GM06990 (cell line): Measurements from ENCODE around the gene SPAG5.

Source experiments
- DNase-seq: peaks from one replicate; pipeline ENCODE4 v3.0.0-alpha.2; 2011; ENCODE audit not compliant: insufficient read length; ENCODE audit errors: extremely low read depth
- H3K27me3 ChIP-seq: replicated peaks from 2 replicates; pipeline ENCODE4 v1.6.0; 2011; ENCODE audit warnings: low read length; ENCODE audit not compliant: control insufficient read depth, insufficient read depth
- H3K36me3 ChIP-seq: 2 replicates; pipeline ENCODE4 v1.5.1; 2011; ENCODE audit warnings: low read length; ENCODE audit not compliant: control insufficient read depth, insufficient read depth
- H3K4me3 ChIP-seq: replicated peaks from 2 replicates; pipeline ENCODE4 v1.5.1; 2011; ENCODE audit warnings: low read depth, mild to moderate bottlenecking, control low read depth, low read length
- CTCF ChIP-seq: IDR thresholded peaks from 2 replicates; pipeline ENCODE4 v1.5.1; 2011; ENCODE audit warnings: low read length, control low read depth, mild to moderate bottlenecking, inconsistent platforms; ENCODE audit not compliant: insufficient read depth, poor library complexity, severe bottlenecking

The SPAG5 gene

GRCh38 chr17:28552176-28552999, 46.4 kb downstream of the SPAG5 start, which contains the start of gene UNC119:
UNC119 (minus strand) TSS chr17:28552624; CDS start chr17:28552557, 67 bp downstream.
- H3K27me3 ChIP-seq: no peaks in the 10 kb centered on the region
- peak within 1 kb of the TSS; percentile 81 for H3K4me3 ChIP-seq
- H3K36me3 ChIP-seq: peaks cover 33% of the 10 kb centered on the region
- peak; percentile 81 for DNase-seq
- TF ChIP-seq CTCF: no peak

GRCh38 chr17:28551421-28552175, 47.2 kb downstream of the SPAG5 start:
- Histone ChIP-seq H3K27me3 (no peaks in the 10 kb centered on the region), H3K4me3 (peak overlapping the region; percentile 81), H3K36me3 (peaks cover 34% of the 10 kb centered on the region)
- TF ChIP-seq CTCF: no peak
- no peak for DNase-seq

- no peak for DNase-seq
- Histone ChIP-seq H3K27me3 (no peaks in the 10 kb centered on the region), H3K4me3 (peak overlapping the region; percentile 81), H3K36me3 (peaks cover 34% of the 10 kb centered on the region)
- TF ChIP-seq CTCF: no peak
Observed at GRCh38 chr17:28550858-28551257, 48.0 kb downstream of the SPAG5 start.

- Histone ChIP-seq H3K27me3 (no peaks in the 10 kb centered on the region), H3K4me3 (peak overlapping the region; percentile 81), H3K36me3 (peaks cover 28% of the 10 kb centered on the region)
- TF ChIP-seq CTCF: no peak
- DNase-seq: peak; percentile 71
Observed at GRCh38 chr17:28549236-28550132, 49.3 kb downstream of the SPAG5 start.

- no peak for TF ChIP-seq CTCF
- Histone ChIP-seq H3K27me3 (no peaks in the 10 kb centered on the region), H3K36me3 (peaks cover 21% of the 10 kb centered on the region), H3K4me3 (no peak overlapping the region)
- no peak for DNase-seq
Observed at GRCh38 chr17:28548417-28549130, 50.3 kb downstream of the SPAG5 start.
